ENCODE measurements around the gene PSTPIP1. TPM values are rescaled to one million over a fixed set of nuclear protein-coding genes. Genes with fewer than 3 reads are reported as not detected.

The PSTPIP1 gene
- total RNA-seq, 2 donors from 2014 or later = 3.3 to 3.6 TPM

GRCh38 chr15:77059786-77060361 is 64.9 kb downstream of the PSTPIP1 start:
- WGBS, 2 donors = 24 to 48% methylated on average over 2 of the region's 2 CpGs
- Histone ChIP-seq H3K27ac (no peak overlapping the region), H3K9me3 (no peaks in the 10 kb centered on the region), H3K4me3 (no peak overlapping the region), H3K36me3 (replicated peaks in 1 of 2; ENCODE audit: insufficient read depth in 1 of 2, low read depth in 2 of 2) (no peaks in the 10 kb centered on the region), H3K4me1 (peaks cover 48% of the 10 kb centered on the region), H3K27me3 (no peaks in the 10 kb centered on the region)
- ATAC-seq (no peak), DNase-seq (no peak)
- no peak for TF ChIP-seq POLR2A (IDR thresholded peaks at IDR 0.05)
- TF ChIP-seq CTCF (IDR thresholded peaks at IDR 0.05) = no peak
- intact Hi-C loops (cut with DNase I) = no loop called here

- DNase-seq = no peak
- H3K9me3 ChIP-seq = no peaks in the 10 kb centered on the region
- intact Hi-C loops (cut with DNase I) = no loop called here
- H3K36me3 ChIP-seq (replicated peaks in 1 of 2; ENCODE audit: insufficient read depth in 1 of 2, low read depth in 2 of 2) = no peaks in the 10 kb centered on the region
- ATAC-seq = no peak
- H3K27ac ChIP-seq = no peak overlapping the region
- H3K4me1 ChIP-seq = peaks cover 55% of the 10 kb centered on the region
- H3K27me3 ChIP-seq = no peaks in the 10 kb centered on the region
- no peak overlapping the region for H3K4me3 ChIP-seq
- TF ChIP-seq POLR2A (IDR thresholded peaks at IDR 0.05) (no peak), CTCF (IDR thresholded peaks at IDR 0.05) (no peak)
Observed at GRCh38 chr15:77060546-77060945, 65.6 kb downstream of the PSTPIP1 start.

GRCh38 chr15:77063249-77063648 is 68.3 kb downstream of the PSTPIP1 start:
- H3K27ac ChIP-seq = peak overlapping the region in 1 of 4 donors; percentile 62
- TF ChIP-seq POLR2A (IDR thresholded peaks at IDR 0.05) (no peak), CTCF (IDR thresholded peaks at IDR 0.05) (no peak)

GRCh38 chr15:77064063-77064462 is 69.1 kb downstream of the PSTPIP1 start:
- ATAC-seq = no peak
- Histone ChIP-seq H3K27me3 (no peaks in the 10 kb centered on the region), H3K9me3 (no peaks in the 10 kb centered on the region), H3K4me1 (peaks cover 80% of the 10 kb centered on the region), H3K27ac (peak overlapping the region; percentile 4 to 62 (median 32)), H3K4me3 (no peak overlapping the region), H3K36me3 (replicated peaks in 1 of 2; ENCODE audit: insufficient read depth in 1 of 2, low read depth in 2 of 2) (no peaks in the 10 kb centered on the region)
- intact Hi-C loops (cut with DNase I) = no loop called here
- TF ChIP-seq POLR2A (IDR thresholded peaks at IDR 0.05) (no peak), CTCF (IDR thresholded peaks at IDR 0.05) (no peak)
- 21 to 29% methylated on average over 2 of the region's 2 CpGs for WGBS, 2 donors
- DNase-seq = no peak

More at GRCh38 chr15:77063249-77063648, 68.3 kb downstream of the PSTPIP1 start:
- H3K27me3 ChIP-seq = no peaks in the 10 kb centered on the region
- intact Hi-C loops (cut with DNase I) = no loop called here
- ATAC-seq = no peak
- no peak overlapping the region for H3K4me3 ChIP-seq
- H3K36me3 ChIP-seq (replicated peaks in 1 of 2; ENCODE audit: insufficient read depth in 1 of 2, low read depth in 2 of 2) = no peaks in the 10 kb centered on the region
- DNase-seq = no peak
- H3K9me3 ChIP-seq = no peaks in the 10 kb centered on the region
- peaks cover 76% of the 10 kb centered on the region for H3K4me1 ChIP-seq
